ENCODE measurements around the gene STK39.
"Not testable (repeated sequence)": the region's sequence is repeated elsewhere in the genome, so short reads cannot be mapped to it uniquely, and the experiment has no call there.

The STK39 gene

GRCh38 chr2:168143813-168144212 lies 103.6 kb downstream of the STK39 start:
- in situ Hi-C loops (cut with MboI; ENCODE audit: low sequenced_read_pairs), result no loop called here

DNA sequence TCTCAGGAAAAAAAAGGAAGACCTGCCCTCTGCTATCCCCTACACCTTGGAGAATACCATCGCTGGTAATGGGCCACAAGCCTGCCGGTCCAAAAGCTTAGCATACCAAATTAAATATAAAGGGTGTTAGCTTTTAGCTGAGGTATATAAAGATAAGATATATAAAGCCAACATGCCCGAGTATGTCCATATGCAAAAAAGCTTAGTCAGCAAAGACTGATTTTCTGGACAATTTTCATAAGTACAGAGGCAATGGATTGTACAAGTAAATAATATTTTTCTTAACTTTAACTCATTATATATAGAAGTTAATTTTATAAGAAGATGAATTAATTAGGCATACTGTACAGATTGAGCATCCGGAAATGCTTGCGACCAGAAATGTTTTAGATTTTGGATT lies 106.5 kb downstream of the STK39 start:
- in situ Hi-C loops (cut with MboI; ENCODE audit: low sequenced_read_pairs), result no loop called here

GRCh38 chr2:168139852-168140251 lies 107.5 kb downstream of the STK39 start:
- in situ Hi-C loops (cut with MboI; ENCODE audit: low sequenced_read_pairs), result no loop called here

DNA sequence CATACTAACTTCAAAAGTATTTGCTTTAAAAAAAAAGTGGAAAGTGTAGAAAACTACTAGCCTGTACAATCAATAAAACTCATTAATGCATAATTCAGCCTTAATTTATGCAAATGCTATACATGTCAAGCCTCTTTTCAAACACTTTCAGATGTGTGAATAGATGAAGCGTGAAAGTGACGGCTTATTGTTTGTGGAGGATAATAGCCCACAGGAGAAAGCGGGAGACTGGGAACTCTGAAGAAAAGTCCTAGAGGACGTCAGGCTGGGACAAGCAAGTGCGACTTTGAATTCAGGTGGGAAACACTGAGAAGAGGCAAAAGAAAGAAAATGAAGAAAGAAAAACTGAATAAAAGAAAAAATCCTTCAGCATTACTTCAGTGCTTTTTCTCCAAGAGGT lies 108.5 kb downstream of the STK39 start:
- in situ Hi-C loops (cut with MboI; ENCODE audit: low sequenced_read_pairs), result no loop called here

GRCh38 chr2:168138374-168138773 lies 109.0 kb downstream of the STK39 start:
- in situ Hi-C loops (cut with MboI; ENCODE audit: low sequenced_read_pairs), result no loop called here

- in situ Hi-C loops (cut with MboI; ENCODE audit: low sequenced_read_pairs), result no loop called here
These were observed 109.8 kb downstream of the STK39 start for GRCh38 chr2:168137510-168138180.

DNA sequence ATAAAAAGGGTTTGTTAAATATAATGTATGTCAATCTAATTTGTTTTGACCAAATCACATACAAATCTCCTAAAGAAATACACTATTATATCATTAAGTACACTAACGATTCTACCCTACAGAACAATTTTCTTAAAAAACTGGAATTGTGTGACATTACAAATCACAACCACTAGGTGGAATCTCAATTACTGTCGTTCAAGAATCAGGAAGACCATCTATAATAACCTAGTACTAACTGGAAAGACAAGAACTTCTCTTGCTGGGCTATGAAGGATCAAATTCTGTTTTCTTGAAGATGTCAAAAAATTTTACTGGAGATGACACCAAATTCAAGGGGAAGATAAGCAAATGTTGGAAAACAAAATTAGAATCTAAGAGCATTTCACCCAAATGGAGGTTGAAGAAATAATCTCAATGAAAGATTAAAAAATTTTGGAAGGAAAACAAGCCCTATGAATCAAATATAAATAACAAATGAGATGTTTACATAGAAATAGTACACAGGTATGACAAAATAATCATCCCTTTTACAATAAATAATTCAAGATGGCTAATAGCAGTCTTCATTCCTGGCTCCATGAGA lies 110.9 kb downstream of the STK39 start:
- in situ Hi-C loops (cut with MboI; ENCODE audit: low sequenced_read_pairs), result no loop called here

GRCh38 chr2:168135630-168136029 lies 111.8 kb downstream of the STK39 start:
- in situ Hi-C loops (cut with MboI; ENCODE audit: low sequenced_read_pairs), result no loop called here

- in situ Hi-C loops (cut with MboI; ENCODE audit: low sequenced_read_pairs), result no loop called here
These were observed 112.3 kb downstream of the STK39 start for GRCh38 chr2:168135121-168135520.

DNA sequence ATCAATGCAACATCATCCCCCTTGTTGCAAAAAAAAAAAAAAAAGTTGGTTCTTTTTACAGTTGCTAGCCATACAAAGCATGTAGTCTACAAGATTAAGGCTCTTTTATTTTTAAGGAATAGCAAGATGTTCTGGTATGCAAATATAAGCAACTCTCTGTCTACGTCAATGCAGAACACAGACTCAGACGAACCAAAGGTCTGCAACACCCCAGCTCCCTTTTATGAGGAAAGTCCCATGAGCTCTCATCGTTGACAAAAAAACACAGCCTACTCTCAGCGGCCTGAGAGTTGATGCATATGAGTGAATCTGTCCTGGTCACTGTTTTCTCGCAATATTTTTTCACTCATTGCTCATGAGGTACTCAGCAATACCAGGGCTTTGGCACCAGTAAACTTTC lies 112.9 kb downstream of the STK39 start:
- in situ Hi-C loops (cut with MboI; ENCODE audit: low sequenced_read_pairs), result no loop called here

GRCh38 chr2:168132389-168132788 lies 115.0 kb downstream of the STK39 start:
- in situ Hi-C loops (cut with MboI; ENCODE audit: low sequenced_read_pairs), result no loop called here

- in situ Hi-C loops (cut with MboI; ENCODE audit: low sequenced_read_pairs), result no loop called here
These were observed 117.0 kb downstream of the STK39 start for GRCh38 chr2:168130346-168130745.

- in situ Hi-C loops (cut with MboI; ENCODE audit: low sequenced_read_pairs), result no loop called here
These were observed 120.0 kb downstream of the STK39 start for GRCh38 chr2:168127371-168127770.

- in situ Hi-C loops (cut with MboI; ENCODE audit: low sequenced_read_pairs), result not testable (repeated sequence)
These were observed 125.2 kb downstream of the STK39 start for GRCh38 chr2:168122210-168122609.

DNA sequence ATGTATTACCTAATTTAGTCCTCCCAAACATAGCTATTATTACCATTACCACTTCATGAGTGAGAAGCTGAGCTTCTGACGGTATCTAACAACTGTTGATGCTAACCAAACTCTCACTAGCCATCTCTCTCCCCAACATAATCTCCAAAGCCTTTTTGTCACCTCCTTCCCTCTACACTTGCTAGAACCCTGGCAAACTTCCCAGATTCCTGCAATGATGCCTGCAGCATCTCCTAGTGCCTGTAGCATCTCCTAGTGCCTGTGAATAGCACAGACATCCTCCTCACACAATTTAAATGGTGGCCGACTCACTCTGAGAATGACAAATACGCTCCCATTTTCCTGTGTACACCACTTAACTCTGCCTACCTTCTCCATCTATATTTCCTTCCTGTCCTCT lies 126.7 kb downstream of the STK39 start:
- in situ Hi-C loops (cut with MboI; ENCODE audit: low sequenced_read_pairs), result no loop called here

GRCh38 chr2:168120310-168120709 lies 127.1 kb downstream of the STK39 start:
- in situ Hi-C loops (cut with MboI; ENCODE audit: low sequenced_read_pairs), result no loop called here

DNA sequence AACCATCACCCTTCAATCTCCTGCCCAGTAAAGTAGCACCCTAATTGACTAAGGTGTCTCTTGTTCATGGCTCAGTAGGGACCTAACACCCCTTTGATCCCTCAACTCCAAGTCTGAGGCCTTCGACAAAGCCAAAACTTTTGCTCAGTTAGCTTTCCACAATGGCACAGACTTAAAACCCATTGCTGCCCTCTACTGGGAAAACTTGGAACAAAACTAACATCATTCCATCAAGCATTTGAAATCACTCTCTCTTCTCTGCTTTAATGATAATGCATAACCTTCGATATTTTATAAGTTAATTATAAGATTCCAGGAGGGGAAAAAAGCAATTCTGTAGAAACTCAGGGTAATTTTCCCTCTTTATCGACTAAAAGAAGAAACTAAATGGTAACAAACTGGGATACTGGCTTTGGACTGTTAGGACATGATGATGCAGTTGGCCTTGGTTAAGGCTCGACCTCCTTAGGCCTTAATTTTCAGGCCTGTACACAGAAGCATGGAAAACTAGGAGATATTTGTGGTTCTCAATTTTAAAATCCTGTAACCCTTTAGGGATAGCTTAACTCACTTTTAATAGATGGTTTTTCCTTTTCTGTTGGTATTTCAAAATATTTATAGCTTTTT lies 127.8 kb downstream of the STK39 start:
- in situ Hi-C loops (cut with MboI; ENCODE audit: low sequenced_read_pairs), result no loop called here

DNA sequence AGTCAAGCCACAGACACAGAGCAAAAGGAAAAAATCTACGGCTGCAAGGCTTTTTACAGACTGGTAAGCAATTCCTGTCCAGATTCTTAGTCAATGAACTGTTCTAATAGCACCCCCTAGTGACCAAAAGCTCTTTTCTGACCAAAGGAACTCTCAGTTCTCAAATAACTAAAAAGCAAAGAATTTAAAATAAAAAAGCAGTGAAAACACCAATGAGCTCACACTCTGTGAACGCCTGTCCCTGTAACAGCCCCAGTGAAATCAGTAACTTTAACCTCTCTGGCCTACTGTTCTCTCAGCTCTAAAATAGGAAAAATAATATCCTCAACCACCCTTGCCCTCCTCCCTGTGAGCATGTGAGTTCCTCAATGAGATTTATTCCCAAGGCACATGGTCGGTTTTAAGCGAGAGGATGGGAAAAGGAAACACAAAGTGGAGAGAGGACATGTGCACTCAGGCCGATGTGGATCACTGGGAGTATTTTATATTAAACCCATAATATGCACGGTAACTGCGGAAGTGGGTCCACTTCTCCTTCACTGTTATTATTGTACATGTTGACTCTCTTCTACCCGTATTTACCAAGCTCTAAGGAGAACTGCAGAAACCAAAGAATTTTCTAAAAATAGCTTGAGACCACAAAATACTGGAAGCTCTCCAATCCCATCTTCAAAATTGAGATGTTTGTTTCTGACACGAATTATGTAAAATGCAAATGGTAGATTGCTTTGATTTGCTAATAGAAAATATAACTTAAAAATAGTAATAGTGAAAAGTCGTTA lies 128.5 kb downstream of the STK39 start:
- in situ Hi-C loops (cut with MboI; ENCODE audit: low sequenced_read_pairs), result no loop called here

GRCh38 chr2:168116448-168116847 lies 130.9 kb downstream of the STK39 start:
- in situ Hi-C loops (cut with MboI; ENCODE audit: low sequenced_read_pairs), result no loop called here

GRCh38 chr2:168114619-168115018 lies 132.8 kb downstream of the STK39 start:
- in situ Hi-C loops (cut with MboI; ENCODE audit: low sequenced_read_pairs), result no loop called here

- in situ Hi-C loops (cut with MboI; ENCODE audit: low sequenced_read_pairs), result no loop called here
These were observed 133.4 kb downstream of the STK39 start for GRCh38 chr2:168114040-168114439.

DNA sequence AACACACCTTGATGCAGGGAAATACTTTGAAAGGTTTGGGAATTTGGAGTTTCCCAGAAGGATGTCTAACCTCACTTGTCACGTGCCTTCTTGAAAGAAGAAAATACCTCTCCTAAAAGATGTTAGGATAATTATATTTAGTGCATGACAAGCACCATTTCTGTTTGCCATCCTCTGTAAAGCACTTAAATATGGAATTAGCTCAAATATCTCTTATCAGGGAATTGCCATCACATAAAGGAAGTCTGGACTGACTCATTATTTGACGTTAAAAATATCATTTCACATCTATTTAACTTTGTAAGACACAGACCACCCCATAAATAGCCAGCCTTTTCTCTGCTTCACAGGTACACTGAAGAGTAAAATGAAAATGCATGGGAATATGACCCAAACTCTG lies 140.1 kb downstream of the STK39 start:
- in situ Hi-C loops (cut with MboI; ENCODE audit: low sequenced_read_pairs), result no loop called here
